HL-60 (cell line): Measurements from ENCODE around the gene RIN1.

Source experiments
- CTCF ChIP-seq: IDR thresholded peaks from one replicate; pipeline ENCODE4 v1.5.1; 2011; ENCODE audit warnings: low read length, control low read depth, inconsistent platforms; ENCODE audit not compliant: insufficient read depth
- POLR2AphosphoS5 ChIP-seq: IDR thresholded peaks from 2 replicates; pipeline ENCODE4 v1.6.1; 2012; ENCODE audit warnings: low read depth
- SPI1 ChIP-seq: IDR thresholded peaks from 2 replicates; pipeline ENCODE4 v1.6.1; 2012; ENCODE audit warnings: low read depth, mild to moderate bottlenecking, borderline replicate concordance

GRCh38 chr11:66339686-66340483 is 3.7 kb upstream of the RIN1 start:
- TF ChIP-seq CTCF = no peak
- no peak for TF ChIP-seq SPI1
- no peak for TF ChIP-seq POLR2AphosphoS5
